Lower leg skin (tissue), 4 donors: ENCODE data around the gene SNRNP27. TPM values are rescaled to one million over a fixed set of nuclear protein-coding genes. Genes with fewer than 3 reads are reported as not detected.

ENCODE experiments used
- DNase-seq, 2 donors: peaks; one replicate each; pipeline ENCODE4 v3.0.0-alpha.2; 2019; ENCODE audit warnings: low spot score in 2 of 2
- H3K4me3 ChIP-seq: fragments of 200-600 bp; sonication (generic); 2 replicates; pipeline ENCODE4 v1.5.1; 2017; ENCODE audit warnings: mild to moderate bottlenecking, low read depth; ENCODE audit not compliant: poor library complexity, severe bottlenecking
- CTCF ChIP-seq, 3 donors: fragments of 450-650 bp; IDR thresholded peaks; one replicate each; pipeline ENCODE4 v1.5.1; 2016; ENCODE audit warnings: antibody characterized with exemption in 3 of 3, mild to moderate bottlenecking in 3 of 3, moderate library complexity in 2 of 3
- POLR2A ChIP-seq, 2 donors: fragments of 450-650 bp; IDR thresholded peaks; one replicate each; pipeline ENCODE4 v1.6.1; 2016 to 2017; ENCODE audit warnings: antibody characterized with exemption in 2 of 2, mild to moderate bottlenecking in 1 of 2, moderate library complexity in 1 of 2
- WGBS, 2 donors: methylation state at CpG; one replicate each; pipeline ENCODE4 v1.1.5; 2018; 5-methylcytosine and 5-hydroxymethylcytosine counted together
- intact Hi-C: fragments of 100-400 bp; cut with DNase I; formaldehyde crosslinking; loops from one replicate; pipeline ENCODE4 v1.15.0; 2023; ENCODE audit warnings: low total_unique reads
- total RNA-seq, 4 donors: library from RNA; depleted of rRNA; stranded (reverse); fragments of >200 nt; gene quantifications; one replicate each; pipeline ENCODE4 v1.1.0, GENCODE V29; 2016

SNRNP27 gene
- total RNA-seq, 4 donors from 2014 or later = 55.6 to 82.3 (median 60.2) TPM

GRCh38 chr2:69931832-69932595, 38.3 kb downstream of the SNRNP27 start:
- intact Hi-C loops = no loop called here
- TF ChIP-seq POLR2A (IDR thresholded peaks at IDR 0.05) (no peak), CTCF (IDR thresholded peaks at IDR 0.05) (no peak)
- H3K4me3 ChIP-seq = no peak overlapping the region
- no peak for DNase-seq
- 80 to 88% methylated on average over 7 of the region's 7 CpGs for WGBS, 2 donors

- intact Hi-C loops = no loop called here
- H3K4me3 ChIP-seq = no peak overlapping the region
- 59 to 78% methylated on average over 1 of the region's 1 CpG for WGBS, 2 donors
- DNase-seq = no peak
- TF ChIP-seq CTCF (IDR thresholded peaks at IDR 0.05) (no peak), POLR2A (IDR thresholded peaks at IDR 0.05) (no peak)
Measured at GRCh38 chr2:69932596-69932922, 38.8 kb downstream of the SNRNP27 start.

GRCh38 chr2:69933254-69933828, 39.6 kb downstream of the SNRNP27 start:
- H3K4me3 ChIP-seq = no peak overlapping the region
- TF ChIP-seq CTCF (IDR thresholded peaks at IDR 0.05) (no peak), POLR2A (IDR thresholded peaks at IDR 0.05) (no peak)
- intact Hi-C loops = no loop called here
- DNase-seq = no peak

GRCh38 chr2:69933839-69934613, 40.3 kb downstream of the SNRNP27 start:
- 74 to 77% methylated on average over 4 of the region's 4 CpGs for WGBS, 2 donors
- no peak for DNase-seq
- intact Hi-C loops = no loop called here
- TF ChIP-seq POLR2A (IDR thresholded peaks at IDR 0.05) (no peak), CTCF (IDR thresholded peaks at IDR 0.05) (no peak)
- H3K4me3 ChIP-seq = no peak overlapping the region

GRCh38 chr2:69934614-69934908, 40.8 kb downstream of the SNRNP27 start:
- DNase-seq = no peak
- WGBS, 2 donors = 63 to 74% methylated on average over 1 of the region's 1 CpG
- no peak overlapping the region for H3K4me3 ChIP-seq
- intact Hi-C loops = no loop called here
- TF ChIP-seq POLR2A (IDR thresholded peaks at IDR 0.05) = no peak

GRCh38 chr2:69935011-69935410, 41.3 kb downstream of the SNRNP27 start:
- no peak for TF ChIP-seq POLR2A (IDR thresholded peaks at IDR 0.05)
- TF ChIP-seq CTCF (IDR thresholded peaks at IDR 0.05) = no peak
- DNase-seq = no peak
- intact Hi-C loops = no loop called here
- 94 to 99% methylated on average over 5 of the region's 5 CpGs for WGBS, 2 donors
- H3K4me3 ChIP-seq = no peak overlapping the region
